Neural crest cell (in vitro differentiated cells): Measurements from ENCODE around the gene C14orf39. TPM values are rescaled to one million over a fixed set of nuclear protein-coding genes. Genes with fewer than 3 reads are reported as not detected.
A peak's percentile ranks its signal among the peaks of the same experiment; 100 is the strongest.

Experiments
- DNase-seq: peaks from one replicate; pipeline ENCODE4 v3.0.0; 2021; ENCODE audit warnings: low read depth, mixed read lengths, low spot score
- H3K27ac Mint-ChIP-seq: one replicate; pipeline ENCODE4 v1.8.0; 2021; ENCODE audit warnings: mild to moderate bottlenecking, mixed read lengths; ENCODE audit not compliant: unreplicated experiment
- H3K27me3 Mint-ChIP-seq: 2 replicates; pipeline ENCODE4 v1.8.0; 2021; ENCODE audit warnings: low read depth, mild to moderate bottlenecking, mixed read lengths
- H3K36me3 Mint-ChIP-seq: 2 replicates; pipeline ENCODE4 v1.8.0; 2021; ENCODE audit warnings: low read depth, mild to moderate bottlenecking, mixed read lengths
- H3K4me1 Mint-ChIP-seq: 2 replicates; pipeline ENCODE4 v1.8.0; 2021; ENCODE audit warnings: mixed read lengths
- H3K4me3 Mint-ChIP-seq: one replicate; pipeline ENCODE4 v1.8.0; 2021; ENCODE audit warnings: mild to moderate bottlenecking, mixed read lengths
- H3K9me3 Mint-ChIP-seq: 2 replicates; pipeline ENCODE4 v1.8.0; 2021; ENCODE audit warnings: mixed read lengths
- CTCF ChIP-seq: fragments of 200-600 bp; sonication (generic); conservative IDR thresholded peaks from 2 replicates; pipeline ENCODE4 v1.5.0; 2021; ENCODE audit warnings: antibody characterized with exemption, mild to moderate bottlenecking
- total RNA-seq: library from RNA; stranded (reverse); gene quantifications from 2 replicates; pipeline ENCODE4 v1.2.1, GENCODE V29; 2021

Gene C14orf39
- total RNA-seq, 1 donor from 2014 or later = 0.56 TPM

DNA sequence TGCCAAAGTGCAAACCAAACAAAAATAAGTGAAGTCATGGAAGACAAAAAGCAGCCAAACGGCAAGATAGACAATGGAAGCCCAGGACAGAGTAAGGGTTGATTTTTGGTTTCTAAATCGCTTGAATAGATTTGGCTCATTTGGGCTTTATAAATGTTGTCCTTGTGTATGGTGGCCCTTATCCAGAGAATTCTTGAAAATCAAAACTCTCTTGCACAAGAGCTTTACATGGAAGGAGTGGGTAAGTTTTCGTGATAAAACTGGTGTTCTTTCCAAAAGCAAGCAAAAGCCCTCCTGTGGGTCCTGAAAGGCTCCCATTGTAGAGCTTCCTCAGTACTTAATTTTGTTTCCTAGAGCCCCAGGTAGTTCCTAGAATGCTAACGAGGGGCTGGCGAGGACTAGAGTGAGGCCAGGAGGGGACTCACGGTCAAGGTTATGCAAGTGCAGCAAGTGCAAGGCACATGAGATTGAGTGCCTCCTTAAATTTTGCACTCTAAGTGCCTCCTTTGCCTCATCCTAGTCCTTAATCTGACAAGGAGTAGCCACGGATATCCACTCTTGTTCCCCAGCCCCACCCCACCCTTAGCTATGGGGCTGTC, 27.2 kb upstream of the C14orf39 start:
- no peak overlapping the region for H3K27ac Mint-ChIP-seq
- peaks cover 19% of the 10 kb centered on the region for H3K4me1 Mint-ChIP-seq
- peaks cover 94% of the 10 kb centered on the region for H3K27me3 Mint-ChIP-seq
- H3K4me3 Mint-ChIP-seq = no peak overlapping the region
- no peak for TF ChIP-seq CTCF
- H3K9me3 Mint-ChIP-seq = no peaks in the 10 kb centered on the region
- no peaks in the 10 kb centered on the region for H3K36me3 Mint-ChIP-seq
- DNase-seq = no peak

DNA sequence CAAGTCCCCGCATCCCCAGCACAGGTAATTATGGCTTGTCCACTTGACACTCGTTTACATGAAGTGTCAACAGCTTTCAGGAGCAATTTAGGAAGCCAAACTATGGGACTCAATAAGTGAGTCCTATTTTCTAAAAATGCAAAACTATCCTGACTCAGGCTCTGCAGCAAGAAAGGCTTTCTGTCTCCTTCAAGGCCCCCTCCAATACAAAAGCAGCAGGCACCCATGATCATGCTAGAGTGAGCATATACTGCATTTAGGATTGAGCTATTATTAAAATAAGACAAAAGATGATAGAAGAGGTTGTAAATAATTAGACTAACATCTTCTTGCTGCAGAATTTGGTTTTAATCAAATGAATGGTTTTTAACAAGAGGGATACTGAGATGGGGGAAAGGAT, 26.3 kb upstream of the C14orf39 start:
- H3K27me3 Mint-ChIP-seq = peaks cover 94% of the 10 kb centered on the region
- no peak for TF ChIP-seq CTCF
- no peaks in the 10 kb centered on the region for H3K36me3 Mint-ChIP-seq
- H3K4me3 Mint-ChIP-seq = no peak overlapping the region
- H3K9me3 Mint-ChIP-seq = no peaks in the 10 kb centered on the region
- H3K27ac Mint-ChIP-seq = no peak overlapping the region
- no peak for DNase-seq
- H3K4me1 Mint-ChIP-seq = peaks cover 25% of the 10 kb centered on the region

- H3K36me3 Mint-ChIP-seq = no peaks in the 10 kb centered on the region
- no peaks in the 10 kb centered on the region for H3K9me3 Mint-ChIP-seq
- H3K27ac Mint-ChIP-seq = no peak overlapping the region
- peaks cover 21% of the 10 kb centered on the region for H3K4me1 Mint-ChIP-seq
- peaks cover 94% of the 10 kb centered on the region for H3K27me3 Mint-ChIP-seq
- no peak for DNase-seq
- H3K4me3 Mint-ChIP-seq = peak overlapping the region; percentile 68
- no peak for TF ChIP-seq CTCF
These were observed 25.2 kb upstream of the C14orf39 start for GRCh38 chr14:60510951-60511599.

- H3K4me3 Mint-ChIP-seq = peak overlapping the region; percentile 68
- no peaks in the 10 kb centered on the region for H3K36me3 Mint-ChIP-seq
- no peaks in the 10 kb centered on the region for H3K9me3 Mint-ChIP-seq
- TF ChIP-seq CTCF = no peak
- peaks cover 18% of the 10 kb centered on the region for H3K4me1 Mint-ChIP-seq
- H3K27ac Mint-ChIP-seq = no peak overlapping the region
- peaks cover 95% of the 10 kb centered on the region for H3K27me3 Mint-ChIP-seq
- DNase-seq = peak; percentile 14
These were observed 24.5 kb upstream of the C14orf39 start for GRCh38 chr14:60510254-60510950.

DNA sequence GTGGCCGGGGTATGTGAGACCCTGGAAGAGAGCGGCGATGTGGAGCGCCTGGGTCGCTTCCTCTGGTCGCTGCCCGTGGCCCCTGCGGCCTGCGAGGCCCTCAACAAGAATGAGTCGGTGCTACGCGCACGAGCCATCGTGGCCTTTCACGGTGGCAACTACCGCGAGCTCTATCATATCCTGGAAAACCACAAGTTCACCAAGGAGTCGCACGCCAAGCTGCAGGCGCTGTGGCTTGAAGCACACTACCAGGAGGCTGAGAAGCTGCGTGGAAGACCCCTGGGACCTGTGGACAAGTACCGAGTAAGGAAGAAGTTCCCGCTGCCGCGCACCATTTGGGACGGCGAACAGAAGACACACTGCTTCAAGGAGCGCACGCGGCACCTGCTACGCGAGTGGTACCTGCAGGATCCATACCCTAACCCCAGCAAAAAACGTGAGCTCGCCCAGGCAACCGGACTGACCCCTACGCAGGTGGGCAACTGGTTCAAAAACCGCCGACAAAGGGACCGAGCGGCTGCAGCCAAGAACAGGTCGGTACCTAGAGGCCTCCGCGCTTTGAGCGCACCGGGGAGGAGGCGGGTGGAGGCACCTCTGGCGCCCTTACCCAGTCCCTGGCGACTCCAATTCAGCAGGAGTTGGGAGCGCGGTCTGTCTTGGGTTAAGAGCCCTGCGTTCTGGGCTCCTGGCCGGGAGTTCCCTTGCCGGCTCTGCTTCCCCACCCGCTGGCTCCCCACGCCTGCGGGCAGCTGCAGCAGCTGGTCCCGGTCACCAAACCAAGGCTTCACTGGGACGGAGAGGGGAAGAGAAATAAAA, 23.8 kb upstream of the C14orf39 start:
- no peak for TF ChIP-seq CTCF
- peak; percentile 17 for DNase-seq
- Mint-ChIP-seq H3K36me3 (no peaks in the 10 kb centered on the region), H3K4me1 (peaks cover 18% of the 10 kb centered on the region), H3K4me3 (peak overlapping the region; percentile 12), H3K9me3 (no peaks in the 10 kb centered on the region), H3K27me3 (peaks cover 100% of the 10 kb centered on the region), H3K27ac (no peak overlapping the region)
